GM18505 (cell line): Measurements from ENCODE around the gene SIGLEC11.
A peak's percentile ranks its signal among the peaks of the same experiment; 100 is the strongest.
"Not testable (repeated sequence)": the region's sequence is repeated elsewhere in the genome, so short reads cannot be mapped to it uniquely, and the experiment has no call there.

ENCODE experiments used
- ATAC-seq: cut with Tn5 transposase; IDR thresholded peaks from one replicate; pipeline ENCODE4 v1.9.1; 2021; ENCODE audit not compliant: unreplicated experiment
- POLR2A ChIP-seq: IDR thresholded peaks from 4 replicates; pipeline ENCODE4 v1.6.1; 2011; ENCODE audit warnings: borderline replicate concordance; ENCODE audit not compliant: insufficient read depth, insufficient read length; ENCODE audit errors: extremely low read depth

The SIGLEC11 gene

GRCh38 chr19:49930483-49931011 lies 30.4 kb downstream of the SIGLEC11 start:
- TF ChIP-seq POLR2A: peak; percentile 50

GRCh38 chr19:49929611-49930482 lies 31.1 kb downstream of the SIGLEC11 start:
- TF ChIP-seq POLR2A: peak; percentile 91
- ATAC-seq: peak; percentile 55

More at GRCh38 chr19:49930483-49931011, 30.4 kb downstream of the SIGLEC11 start:
- no peak for ATAC-seq

DNA sequence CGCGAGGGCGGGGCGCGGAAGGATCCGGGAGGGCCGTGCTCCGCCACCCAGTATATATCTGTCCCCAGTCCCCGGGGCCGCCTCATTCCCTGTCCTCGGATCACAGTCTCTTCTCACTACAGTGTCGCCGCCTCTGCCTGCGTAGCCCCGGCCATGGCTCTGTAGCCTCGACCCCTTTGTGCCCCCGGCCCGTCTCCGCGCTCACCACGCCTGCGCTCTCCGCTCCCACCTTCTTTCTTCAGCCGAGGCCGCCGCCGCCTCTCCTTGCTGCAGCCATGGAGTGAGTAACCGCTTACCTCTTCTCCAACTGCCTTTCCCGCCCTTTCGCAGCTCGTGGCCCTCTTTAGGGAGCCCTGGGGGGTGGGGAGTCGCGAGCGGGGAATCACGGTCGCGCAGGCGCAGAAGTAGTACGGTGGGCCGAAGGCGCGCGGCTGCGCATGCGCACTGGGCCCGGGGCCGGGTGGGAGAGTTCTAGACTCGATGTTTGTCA lies 31.8 kb downstream of the SIGLEC11 start, which contains the start of the genes ATF5 and NUP62:
Gene ATF5 (plus strand): TSS at position 85 of the 490 bp plus-strand sequence. CDS start 1,646 bp downstream, outside the sequence.
Gene NUP62 (minus strand): TSS at position 384 of the 490 bp plus-strand sequence. CDS start 19,697 bp downstream, outside the sequence.
- peak; percentile 40 for ATAC-seq
- TF ChIP-seq POLR2A: peak; percentile 98

- TF ChIP-seq POLR2A: no peak
- no peak for ATAC-seq
Observed at GRCh38 chr19:49927526-49928264, 33.3 kb downstream of the SIGLEC11 start.

DNA sequence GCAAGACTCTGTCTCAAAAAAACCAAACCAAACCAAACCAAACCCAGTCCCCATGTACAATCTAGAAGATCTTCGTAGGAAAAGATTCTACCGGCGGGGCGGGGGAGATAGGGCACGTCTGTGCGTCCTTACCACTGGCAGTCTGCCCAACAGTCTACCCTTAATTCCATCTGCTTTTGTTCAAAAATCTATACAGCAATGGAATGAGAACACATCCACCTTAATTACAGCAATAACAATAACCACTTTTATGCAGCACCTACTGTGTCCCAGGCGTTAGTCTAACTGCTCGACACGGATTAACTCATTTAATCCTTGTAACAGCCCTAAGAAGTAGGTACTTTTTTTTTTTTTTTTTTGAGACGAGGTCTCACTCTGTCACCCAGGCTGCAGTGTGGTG lies 34.5 kb downstream of the SIGLEC11 start:
- ATAC-seq: no peak

GRCh38 chr19:49925486-49925885 lies 35.5 kb downstream of the SIGLEC11 start:
- ATAC-seq: no peak
- TF ChIP-seq POLR2A: no peak

More for the DNA sequence above, 34.5 kb downstream of the SIGLEC11 start:
- no peak for TF ChIP-seq POLR2A

GRCh38 chr19:49924881-49925210 lies 36.1 kb downstream of the SIGLEC11 start:
- not testable (repeated sequence) for ATAC-seq

GRCh38 chr19:49924004-49924880 lies 36.7 kb downstream of the SIGLEC11 start:
- no peak for ATAC-seq
- no peak for TF ChIP-seq POLR2A

DNA sequence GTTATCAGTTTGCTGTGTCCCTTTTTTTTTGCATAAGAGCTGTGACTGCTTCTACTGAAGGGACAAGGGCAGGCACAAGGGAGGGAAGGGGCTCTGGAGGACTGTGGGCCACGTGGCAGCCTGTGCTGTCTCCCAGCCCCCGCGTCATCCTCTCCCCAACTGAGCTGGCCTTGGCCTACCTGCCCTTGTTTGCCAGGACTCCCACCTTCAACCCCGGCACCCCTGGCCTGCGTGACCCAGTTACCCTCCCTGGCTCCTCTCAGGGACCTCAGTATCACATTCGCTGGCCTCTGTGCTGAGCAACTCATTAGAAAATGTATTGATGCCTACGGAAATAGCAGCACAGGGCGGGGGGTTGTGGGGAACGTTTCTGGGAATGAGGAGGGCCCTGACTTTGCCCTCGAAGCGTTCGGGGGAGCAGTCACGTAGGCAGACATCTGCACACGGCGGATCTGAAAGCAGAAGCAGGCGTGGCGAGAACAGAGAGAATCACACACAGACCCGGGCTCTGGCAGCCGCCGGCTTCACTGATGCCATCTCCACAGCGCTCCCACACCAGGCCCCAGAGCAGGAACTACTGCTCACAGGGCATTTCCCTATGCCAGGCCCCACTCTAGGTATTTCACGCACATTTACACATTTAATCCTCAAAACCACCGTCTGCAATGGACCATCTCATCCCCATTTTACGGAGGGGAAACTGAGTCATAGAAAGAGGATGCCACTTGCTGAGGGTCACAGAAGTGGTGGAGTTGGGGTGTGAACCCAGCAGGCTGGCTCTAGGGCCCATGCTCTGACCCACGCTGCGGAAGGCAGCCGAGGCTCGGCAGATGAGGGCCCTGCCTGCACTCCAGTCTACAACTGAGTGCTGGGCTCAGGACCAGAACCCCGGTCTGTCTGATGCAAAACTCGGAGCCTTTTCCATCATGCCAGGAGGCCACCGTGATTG lies 37.6 kb downstream of the SIGLEC11 start:
- peak; percentile 21 for TF ChIP-seq POLR2A
- no peak for ATAC-seq

GRCh38 chr19:49921871-49922795 lies 38.8 kb downstream of the SIGLEC11 start:
- no peak for TF ChIP-seq POLR2A
- no peak for ATAC-seq
